ENCODE results near the gene UCN2. TPM values are rescaled to one million over a fixed set of nuclear protein-coding genes. Genes with fewer than 3 reads are reported as not detected.

The UCN2 gene
- total RNA-seq, 2 donors from 2014 or later = 3.0 TPM; not detected in 1

GRCh38 chr3:48600711-48601621 is 37.4 kb upstream of the UCN2 start:
- TF ChIP-seq CTCF (IDR thresholded peaks at IDR 0.05) = no peak
- Histone ChIP-seq H3K27ac (peak overlapping the region in 1 of 2 donors; percentile 39), H3K27me3 (replicated peaks; ENCODE audit: insufficient read depth) (no peaks in the 10 kb centered on the region), H3K9me3 (no peaks in the 10 kb centered on the region), H3K4me3 (no peak overlapping the region), H3K4me1 (ENCODE audit: control insufficient read depth in 1 of 2, low read depth in 2 of 2) (peaks cover 18 to 53% of the 10 kb centered on the region in 2 donors), H3K36me3 (peaks cover 57% of the 10 kb centered on the region)
- ATAC-seq (ENCODE audit: insufficient number of reproducible peaks, low FRiP score, low read depth) = no peak
- DNase-seq (ENCODE audit: low spot score) = no peak

GRCh38 chr3:48599509-48600285 is 36.1 kb upstream of the UCN2 start:
- no peak overlapping the region for H3K4me3 ChIP-seq
- H3K27ac ChIP-seq = peak overlapping the region; percentile 90 to 93
- TF ChIP-seq CTCF (IDR thresholded peaks at IDR 0.05) = no peak
- ATAC-seq (ENCODE audit: insufficient number of reproducible peaks, low FRiP score, low read depth) (no peak), DNase-seq (ENCODE audit: low spot score) (no peak)
- H3K36me3 ChIP-seq = peaks cover 46% of the 10 kb centered on the region
- peaks cover 29 to 64% of the 10 kb centered on the region in 2 donors for H3K4me1 ChIP-seq (ENCODE audit: control insufficient read depth in 1 of 2, low read depth in 2 of 2)
- H3K27me3 ChIP-seq (replicated peaks; ENCODE audit: insufficient read depth) = no peaks in the 10 kb centered on the region
- no peaks in the 10 kb centered on the region for H3K9me3 ChIP-seq

GRCh38 chr3:48599077-48599501 is 35.5 kb upstream of the UCN2 start:
- TF ChIP-seq CTCF (IDR thresholded peaks at IDR 0.05) = no peak
- ATAC-seq (ENCODE audit: insufficient number of reproducible peaks, low FRiP score, low read depth) (no peak), DNase-seq (ENCODE audit: low spot score) (no peak)
- Histone ChIP-seq H3K4me1 (ENCODE audit: control insufficient read depth in 1 of 2, low read depth in 2 of 2) (peaks cover 31 to 71% of the 10 kb centered on the region in 2 donors), H3K36me3 (peaks cover 40% of the 10 kb centered on the region), H3K9me3 (no peaks in the 10 kb centered on the region), H3K27me3 (replicated peaks; ENCODE audit: insufficient read depth) (no peaks in the 10 kb centered on the region), H3K27ac (peak overlapping the region; percentile 90 to 93), H3K4me3 (peak overlapping the region; percentile 24)

GRCh38 chr3:48598323-48599076 is 34.9 kb upstream of the UCN2 start:
- H3K36me3 ChIP-seq = peaks cover 34% of the 10 kb centered on the region
- ATAC-seq (ENCODE audit: insufficient number of reproducible peaks, low FRiP score, low read depth) (peak; percentile 82), DNase-seq (ENCODE audit: low spot score) (peak; percentile 61)
- TF ChIP-seq CTCF (IDR thresholded peaks at IDR 0.05) = no peak
- no peaks in the 10 kb centered on the region for H3K9me3 ChIP-seq
- no peaks in the 10 kb centered on the region for H3K27me3 ChIP-seq (replicated peaks; ENCODE audit: insufficient read depth)
- peak overlapping the region; percentile 90 to 93 for H3K27ac ChIP-seq
- peak overlapping the region; percentile 24 for H3K4me3 ChIP-seq
- H3K4me1 ChIP-seq (ENCODE audit: control insufficient read depth in 1 of 2, low read depth in 2 of 2) = peaks cover 31 to 73% of the 10 kb centered on the region in 2 donors

Data from thoracic aorta (tissue), 2 donors.